Colonic mucosa (tissue), 4 donors: ENCODE results near the gene PTPN4. TPM values are rescaled to one million over a fixed set of nuclear protein-coding genes. Genes with fewer than 3 reads are reported as not detected.
A peak's percentile ranks its signal among the peaks of the same experiment; 100 is the strongest.

Source experiments
- DNase-seq: peaks from one replicate; pipeline ENCODE4 v3.0.0-alpha.2; 2020
- H3K27ac ChIP-seq: fragments of 200-600 bp; one replicate; pipeline ENCODE4 v1.8.0; 2021
- H3K27me3 ChIP-seq: fragments of 200-600 bp; one replicate; pipeline ENCODE4 v1.8.0; 2021
- H3K36me3 ChIP-seq: fragments of 200-600 bp; one replicate; pipeline ENCODE4 v1.8.0; 2021
- H3K4me1 ChIP-seq: fragments of 200-600 bp; one replicate; pipeline ENCODE4 v1.8.0; 2021; ENCODE audit warnings: mild to moderate bottlenecking
- H3K4me3 ChIP-seq: fragments of 200-600 bp; one replicate; pipeline ENCODE4 v1.8.0; 2021
- H3K9ac ChIP-seq, 2 donors: one replicate each; pipeline ENCODE4 v1.7.0; 2013; ENCODE audit warnings: control low read depth in 2 of 2, low read depth in 2 of 2, low read length in 2 of 2
- H3K9me3 ChIP-seq: fragments of 200-600 bp; one replicate; pipeline ENCODE4 v1.8.0; 2021
- CTCF ChIP-seq: fragments of 200-600 bp; IDR thresholded peaks from one replicate; pipeline ENCODE4 v1.8.0; 2022; ENCODE audit warnings: antibody characterized with exemption, mild to moderate bottlenecking
- intact Hi-C: fragments of 100-400 bp; cut with DNase I; formaldehyde crosslinking; loops from one replicate; pipeline ENCODE4 v1.14.1; 2022
- total RNA-seq, 2 donors: library from RNA; stranded (reverse); fragmentation: NEBNext Ultra II Directional in 1 of 2; extraction: Animal tissue kit (Norgen Biotek cat#: 25700) in 1 of 2; gene quantifications; one replicate each; pipeline ENCODE4 v1.2.1, GENCODE V29; 2021
- donor health status: healthy.
- donor health status: DM: no; HTN: no; CAD: no.
- donor health status: DM: no; HTN: no; CAD: no.

The PTPN4 gene
- total RNA-seq, 2 donors from 2014 or later, result 20.4 to 28.2 TPM

- H3K9me3 ChIP-seq, result no peaks in the 10 kb centered on the region
- H3K27ac ChIP-seq, result no peak overlapping the region
- intact Hi-C loops, result no loop called here
- no peaks in the 10 kb centered on the region for H3K36me3 ChIP-seq
- H3K4me1 ChIP-seq, result no peaks in the 10 kb centered on the region
- no peaks in the 10 kb centered on the region for H3K27me3 ChIP-seq
- DNase-seq, result no peak
- no peak overlapping the region for H3K4me3 ChIP-seq
- no peak for TF ChIP-seq CTCF
- no peak overlapping the region for H3K9ac ChIP-seq
Measured at GRCh38 chr2:119818792-119819191, 59.1 kb downstream of the PTPN4 start.

GRCh38 chr2:119819846-119820245 is 60.1 kb downstream of the PTPN4 start:
- no peaks in the 10 kb centered on the region for H3K9me3 ChIP-seq
- no peak for DNase-seq
- no peak for TF ChIP-seq CTCF
- H3K9ac ChIP-seq, result no peak overlapping the region
- no peaks in the 10 kb centered on the region for H3K4me1 ChIP-seq
- H3K36me3 ChIP-seq, result no peaks in the 10 kb centered on the region
- no peaks in the 10 kb centered on the region for H3K27me3 ChIP-seq
- intact Hi-C loops, result loop anchor here (5.0 kb wide), 1 partner anchor 357 kb away; no protein-coding TSS in a partner anchor
- H3K27ac ChIP-seq, result no peak overlapping the region
- H3K4me3 ChIP-seq, result no peak overlapping the region

GRCh38 chr2:119820275-119820674 is 60.6 kb downstream of the PTPN4 start:
- H3K27me3 ChIP-seq, result no peaks in the 10 kb centered on the region
- H3K27ac ChIP-seq, result no peak overlapping the region
- H3K4me1 ChIP-seq, result no peaks in the 10 kb centered on the region
- no peak overlapping the region for H3K9ac ChIP-seq
- no peak for DNase-seq
- no peak for TF ChIP-seq CTCF
- no peak overlapping the region for H3K4me3 ChIP-seq
- intact Hi-C loops, result loop anchor here (5.0 kb wide), 1 partner anchor 357 kb away; no protein-coding TSS in a partner anchor
- H3K9me3 ChIP-seq, result no peaks in the 10 kb centered on the region
- H3K36me3 ChIP-seq, result no peaks in the 10 kb centered on the region

GRCh38 chr2:119821266-119821665 is 61.5 kb downstream of the PTPN4 start:
- Histone ChIP-seq H3K9ac (no peak overlapping the region), H3K4me3 (no peak overlapping the region), H3K27ac (no peak overlapping the region), H3K27me3 (no peaks in the 10 kb centered on the region), H3K4me1 (no peaks in the 10 kb centered on the region), H3K9me3 (no peaks in the 10 kb centered on the region), H3K36me3 (no peaks in the 10 kb centered on the region)
- DNase-seq, result no peak
- intact Hi-C loops, result loop anchor here (5.0 kb wide), 1 partner anchor 356 kb away; no protein-coding TSS in a partner anchor
- TF ChIP-seq CTCF, result no peak

GRCh38 chr2:119823734-119824334 is 64.1 kb downstream of the PTPN4 start:
- peak; percentile 25 for DNase-seq
- intact Hi-C loops, result loop anchor here (5.0 kb wide), 1 partner anchor 353 kb away; no protein-coding TSS in a partner anchor
- no peaks in the 10 kb centered on the region for H3K27me3 ChIP-seq
- H3K9me3 ChIP-seq, result no peaks in the 10 kb centered on the region
- no peak overlapping the region for H3K9ac ChIP-seq
- H3K4me3 ChIP-seq, result no peak overlapping the region
- peak; percentile 75 for TF ChIP-seq CTCF
- H3K4me1 ChIP-seq, result no peaks in the 10 kb centered on the region
- H3K36me3 ChIP-seq, result no peaks in the 10 kb centered on the region
- H3K27ac ChIP-seq, result no peak overlapping the region
